Neural cell (in vitro differentiated cells): ENCODE results near the gene FHOD3. TPM values are rescaled to one million over a fixed set of nuclear protein-coding genes. Genes with fewer than 3 reads are reported as not detected.

Experiments
- H2AFZ ChIP-seq: fragments of 200-600, 300-800 bp; sonication (generic), shearing (Covaris generic); 2 replicates; pipeline ENCODE4 v1.6.0; 2014; ENCODE audit warnings: low read depth, mild to moderate bottlenecking, antibody characterized with exemption, low read length, moderate library complexity
- H3F3A ChIP-seq: fragments of 200-600 bp; shearing (Covaris generic); 2 replicates; pipeline ENCODE4 v1.6.1; 2016; ENCODE audit warnings: mild to moderate bottlenecking, moderate library complexity, mixed read lengths, antibody characterized with exemption, low read length; ENCODE audit not compliant: insufficient read depth, poor library complexity, severe bottlenecking
- H3K27ac ChIP-seq: fragments of 200-600, 300-800 bp; sonication (generic), shearing (Covaris generic); 2 replicates; pipeline ENCODE4 v1.5.1; 2014; ENCODE audit warnings: mild to moderate bottlenecking, low read length, moderate library complexity
- H3K27me3 ChIP-seq: fragments of 300-800, 200-600 bp; sonication (generic), shearing (Covaris generic); 2 replicates; pipeline ENCODE4 v1.6.0; 2014; ENCODE audit warnings: mild to moderate bottlenecking, low read depth, low read length, moderate library complexity; ENCODE audit not compliant: insufficient read depth
- H3K36me3 ChIP-seq: fragments of 300-800, 200-600 bp; sonication (generic), shearing (Covaris generic); 2 replicates; pipeline ENCODE4 v1.5.1; 2014; ENCODE audit warnings: mild to moderate bottlenecking, antibody characterized with exemption, low read length, moderate library complexity; ENCODE audit not compliant: insufficient read depth
- H3K4me2 ChIP-seq: fragments of 300-800, 200-600 bp; sonication (generic), shearing (Covaris generic); 2 replicates; pipeline ENCODE4 v1.6.0; 2014; ENCODE audit warnings: mild to moderate bottlenecking, low read length
- H3K4me3 ChIP-seq: fragments of 300-800, 200-600 bp; sonication (generic), shearing (Covaris generic); 2 replicates; pipeline ENCODE4 v1.5.1; 2014; ENCODE audit warnings: mild to moderate bottlenecking, low read length, moderate library complexity
- H3K79me2 ChIP-seq: fragments of 200-600 bp; shearing (Covaris generic); replicated peaks from 2 replicates; pipeline ENCODE4 v1.6.0; 2014; ENCODE audit warnings: mild to moderate bottlenecking, low read length, moderate library complexity; ENCODE audit not compliant: insufficient read depth
- H3K9ac ChIP-seq: fragments of 300-800, 200-600 bp; sonication (generic), shearing (Covaris generic); 2 replicates; pipeline ENCODE4 v1.6.1; 2016; ENCODE audit warnings: mild to moderate bottlenecking, low read length, mixed read lengths
- H3K9me2 ChIP-seq: fragments of 200-600 bp; shearing (Covaris generic); 2 replicates; pipeline ENCODE4 v1.6.1; 2016; ENCODE audit warnings: mild to moderate bottlenecking, low read length, mixed read lengths; ENCODE audit not compliant: insufficient read depth
- H3K9me3 ChIP-seq: fragments of 200-600, 300-800 bp; sonication (generic), shearing (Covaris generic); 2 replicates; pipeline ENCODE4 v1.6.1; 2016; ENCODE audit warnings: mild to moderate bottlenecking, mixed run types, low read length, moderate library complexity, mixed read lengths
- H4K20me1 ChIP-seq: fragments of 200-600 bp; shearing (Covaris generic); 2 replicates; pipeline ENCODE4 v1.6.1; 2016; ENCODE audit warnings: mild to moderate bottlenecking, mixed run types; ENCODE audit not compliant: insufficient read depth
- CTCF ChIP-seq: fragments of 450-650 bp; IDR thresholded peaks from 2 replicates; pipeline ENCODE4 v1.5.1; 2014; ENCODE audit warnings: antibody characterized with exemption, mild to moderate bottlenecking, moderate library complexity; ENCODE audit not compliant: poor library complexity, severe bottlenecking
- EP300 ChIP-seq: fragments of 450-650 bp; conservative IDR thresholded peaks from 2 replicates; pipeline ENCODE4 v1.6.1; 2014; ENCODE audit warnings: antibody characterized with exemption, mild to moderate bottlenecking, moderate library complexity; ENCODE audit not compliant: poor library complexity, severe bottlenecking
- EZH2 ChIP-seq: fragments of 200-600, 300-800 bp; shearing (Covaris generic), sonication (generic); IDR thresholded peaks from 2 replicates; pipeline ENCODE4 v1.6.1; 2014; ENCODE audit warnings: antibody characterized with exemption, low read length, borderline replicate concordance, mild to moderate bottlenecking; ENCODE audit not compliant: insufficient read depth, poor library complexity, severe bottlenecking
- MXI1 ChIP-seq: fragments of 450-650 bp; conservative IDR thresholded peaks from 2 replicates; pipeline ENCODE4 v1.6.1; 2014; ENCODE audit warnings: antibody characterized with exemption, mild to moderate bottlenecking; ENCODE audit not compliant: poor library complexity, severe bottlenecking
- POLR2AphosphoS5 ChIP-seq: IDR thresholded peaks from 2 replicates; pipeline ENCODE4 v1.6.1; 2012
- RAD21 ChIP-seq: fragments of 450-650 bp; conservative IDR thresholded peaks from 2 replicates; pipeline ENCODE4 v1.6.1; 2014; ENCODE audit warnings: antibody characterized with exemption, mild to moderate bottlenecking, moderate library complexity
- SMC3 ChIP-seq: fragments of 450-650 bp; conservative IDR thresholded peaks from 2 replicates; pipeline ENCODE4 v1.6.1; 2014; ENCODE audit warnings: antibody characterized with exemption, mild to moderate bottlenecking, moderate library complexity; ENCODE audit not compliant: poor library complexity
- TAF1 ChIP-seq: IDR thresholded peaks from 2 replicates; pipeline ENCODE4 v1.6.1; 2012; ENCODE audit warnings: low read depth
- polyA plus RNA-seq: library from polyadenylated mRNA; depleted of rRNA; stranded (reverse); fragments of >200 nt; gene quantifications from 2 replicates; pipeline ENCODE4 v1.2.3, GENCODE V29; 2014
- TF ChIP-seq, protein P1 (sequence below): IDR thresholded peaks from 2 replicates; pipeline ENCODE4 v1.6.1; 2012; ENCODE audit warnings: borderline replicate concordance

Gene FHOD3
- polyA plus RNA-seq, 1 donor from 2014 or later, result 19.4 TPM

DNA sequence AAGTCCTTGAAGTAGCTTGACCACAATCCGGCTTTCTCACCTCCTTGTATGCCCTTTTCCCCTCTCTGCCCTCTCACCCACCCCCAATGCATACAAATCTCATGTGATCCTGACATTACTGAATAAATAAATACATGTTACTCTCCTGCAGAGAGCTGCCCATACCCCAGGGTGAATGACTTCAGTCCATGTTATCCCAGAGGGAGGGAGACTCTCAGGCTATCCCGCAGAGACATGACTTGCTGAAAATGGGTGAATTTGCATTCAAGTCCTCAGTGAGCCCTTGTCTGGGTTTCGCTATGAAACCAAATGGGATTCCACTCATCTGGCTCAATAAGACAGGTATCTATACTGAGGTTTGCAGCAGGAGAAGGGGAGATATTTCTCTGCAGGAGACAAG lies 168.5 kb downstream of the FHOD3 start:
- Histone ChIP-seq H3K27ac (no peak overlapping the region), H3F3A (no peaks in the 10 kb centered on the region), H4K20me1 (no peaks in the 10 kb centered on the region), H3K9me2 (no peaks in the 10 kb centered on the region), H3K27me3 (no peaks in the 10 kb centered on the region), H3K36me3 (no peaks in the 10 kb centered on the region), H3K9me3 (no peaks in the 10 kb centered on the region), H3K4me3 (no peak overlapping the region), H3K4me2 (no peak overlapping the region), H2AFZ (no peak overlapping the region), H3K79me2 (peaks cover 3% of the 10 kb centered on the region), H3K9ac (no peak overlapping the region)
- TF ChIP-seq, protein P1, sequence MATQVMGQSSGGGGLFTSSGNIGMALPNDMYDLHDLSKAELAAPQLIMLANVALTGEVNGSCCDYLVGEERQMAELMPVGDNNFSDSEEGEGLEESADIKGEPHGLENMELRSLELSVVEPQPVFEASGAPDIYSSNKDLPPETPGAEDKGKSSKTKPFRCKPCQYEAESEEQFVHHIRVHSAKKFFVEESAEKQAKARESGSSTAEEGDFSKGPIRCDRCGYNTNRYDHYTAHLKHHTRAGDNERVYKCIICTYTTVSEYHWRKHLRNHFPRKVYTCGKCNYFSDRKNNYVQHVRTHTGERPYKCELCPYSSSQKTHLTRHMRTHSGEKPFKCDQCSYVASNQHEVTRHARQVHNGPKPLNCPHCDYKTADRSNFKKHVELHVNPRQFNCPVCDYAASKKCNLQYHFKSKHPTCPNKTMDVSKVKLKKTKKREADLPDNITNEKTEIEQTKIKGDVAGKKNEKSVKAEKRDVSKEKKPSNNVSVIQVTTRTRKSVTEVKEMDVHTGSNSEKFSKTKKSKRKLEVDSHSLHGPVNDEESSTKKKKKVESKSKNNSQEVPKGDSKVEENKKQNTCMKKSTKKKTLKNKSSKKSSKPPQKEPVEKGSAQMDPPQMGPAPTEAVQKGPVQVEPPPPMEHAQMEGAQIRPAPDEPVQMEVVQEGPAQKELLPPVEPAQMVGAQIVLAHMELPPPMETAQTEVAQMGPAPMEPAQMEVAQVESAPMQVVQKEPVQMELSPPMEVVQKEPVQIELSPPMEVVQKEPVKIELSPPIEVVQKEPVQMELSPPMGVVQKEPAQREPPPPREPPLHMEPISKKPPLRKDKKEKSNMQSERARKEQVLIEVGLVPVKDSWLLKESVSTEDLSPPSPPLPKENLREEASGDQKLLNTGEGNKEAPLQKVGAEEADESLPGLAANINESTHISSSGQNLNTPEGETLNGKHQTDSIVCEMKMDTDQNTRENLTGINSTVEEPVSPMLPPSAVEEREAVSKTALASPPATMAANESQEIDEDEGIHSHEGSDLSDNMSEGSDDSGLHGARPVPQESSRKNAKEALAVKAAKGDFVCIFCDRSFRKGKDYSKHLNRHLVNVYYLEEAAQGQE, result no peak
- TF ChIP-seq EP300 (no peak), POLR2AphosphoS5 (no peak), CTCF (no peak), RAD21 (no peak), EZH2 (no peak), MXI1 (no peak), TAF1 (no peak), SMC3 (no peak)

- Histone ChIP-seq H3K4me3 (no peak overlapping the region), H4K20me1 (no peaks in the 10 kb centered on the region), H3K9me3 (no peaks in the 10 kb centered on the region), H3K4me2 (no peak overlapping the region), H3K27ac (no peak overlapping the region), H3K27me3 (no peaks in the 10 kb centered on the region), H3K9me2 (no peaks in the 10 kb centered on the region), H3K79me2 (peaks cover 3% of the 10 kb centered on the region), H3K9ac (no peak overlapping the region), H3K36me3 (no peaks in the 10 kb centered on the region), H2AFZ (no peak overlapping the region), H3F3A (no peaks in the 10 kb centered on the region)
- TF ChIP-seq CTCF, result no peak
- TF ChIP-seq EP300, result no peak
- TF ChIP-seq POLR2AphosphoS5, result no peak
- no peak for TF ChIP-seq EZH2
- no peak for TF ChIP-seq RAD21
- TF ChIP-seq, protein P1, result no peak
- TF ChIP-seq MXI1, result no peak
- TF ChIP-seq TAF1, result no peak
- no peak for TF ChIP-seq SMC3
These were observed 170.1 kb downstream of the FHOD3 start for GRCh38 chr18:36467614-36468013.
